Activated T-cell treated with anti-CD3 and anti-CD28 coated beads, Interleukin-2, amount 50 U/mL, for 1 hour (primary cell): ENCODE measurements around the gene FXYD1.
"Not testable (repeated sequence)": the region's sequence is repeated elsewhere in the genome, so short reads cannot be mapped to it uniquely, and the experiment has no call there.

Experiments used
- DNase-seq: peaks from one replicate; pipeline ENCODE4 v3.0.0-alpha.2; 2020

Gene FXYD1

DNA sequence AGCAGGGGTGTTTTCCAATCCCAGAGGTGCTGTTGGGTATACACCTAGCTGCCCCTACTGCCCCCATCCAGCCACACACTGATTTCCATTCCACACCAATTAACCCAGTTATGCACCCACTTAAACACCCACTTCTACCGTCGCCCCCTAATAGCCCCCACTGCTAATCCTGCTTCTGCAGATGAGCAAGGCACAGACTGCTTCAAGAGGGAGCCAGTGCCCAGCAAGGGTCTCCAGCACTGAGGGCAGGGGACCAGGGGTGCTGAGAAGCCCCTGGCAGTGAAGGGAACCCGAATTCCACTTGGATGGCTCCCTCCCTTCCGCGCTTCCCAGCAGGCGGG, 5.6 kb downstream of the FXYD1 start:
- DNase-seq: no peak

DNA sequence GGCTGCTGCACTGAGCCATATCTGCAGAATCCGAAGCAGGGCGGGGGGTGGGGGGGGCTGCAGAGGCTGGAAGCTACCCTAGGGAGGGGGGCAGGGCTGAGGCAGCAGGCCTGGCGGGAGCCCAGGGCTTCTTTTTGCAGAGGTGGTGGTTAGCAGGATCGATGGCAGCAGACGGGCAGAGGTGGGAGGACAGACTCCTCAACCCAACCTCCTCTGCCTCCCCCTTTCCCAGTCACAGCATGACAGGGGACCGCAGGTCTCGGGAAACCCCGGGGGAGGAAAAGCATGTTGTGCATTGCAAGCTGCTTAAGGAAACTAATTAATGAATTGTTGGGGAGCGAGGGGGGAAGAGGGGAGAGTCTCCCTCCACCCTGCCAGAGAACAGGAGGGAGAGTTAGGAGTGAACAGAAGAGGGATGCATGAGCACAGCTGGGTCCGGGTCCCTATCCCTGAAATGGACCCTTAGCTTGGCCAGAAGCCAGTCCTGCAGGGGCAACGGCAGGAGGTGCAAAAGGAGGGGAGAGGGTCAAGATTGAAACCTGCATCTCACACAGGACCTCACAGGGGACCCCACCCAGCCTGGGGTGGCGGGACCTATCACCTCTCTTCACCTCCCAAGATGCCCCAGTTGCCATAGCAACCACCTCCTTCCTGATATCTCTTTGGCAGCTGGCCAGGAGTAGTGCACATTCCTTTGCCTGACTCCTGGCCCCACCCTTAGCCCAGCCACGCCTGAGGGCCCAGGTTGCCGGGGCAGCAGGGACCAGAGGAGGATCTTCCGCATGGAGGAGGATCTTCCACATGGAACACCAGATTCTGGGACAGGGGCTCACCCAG, 6.2 kb downstream of the FXYD1 start:
- peak; percentile 41 for DNase-seq

DNA sequence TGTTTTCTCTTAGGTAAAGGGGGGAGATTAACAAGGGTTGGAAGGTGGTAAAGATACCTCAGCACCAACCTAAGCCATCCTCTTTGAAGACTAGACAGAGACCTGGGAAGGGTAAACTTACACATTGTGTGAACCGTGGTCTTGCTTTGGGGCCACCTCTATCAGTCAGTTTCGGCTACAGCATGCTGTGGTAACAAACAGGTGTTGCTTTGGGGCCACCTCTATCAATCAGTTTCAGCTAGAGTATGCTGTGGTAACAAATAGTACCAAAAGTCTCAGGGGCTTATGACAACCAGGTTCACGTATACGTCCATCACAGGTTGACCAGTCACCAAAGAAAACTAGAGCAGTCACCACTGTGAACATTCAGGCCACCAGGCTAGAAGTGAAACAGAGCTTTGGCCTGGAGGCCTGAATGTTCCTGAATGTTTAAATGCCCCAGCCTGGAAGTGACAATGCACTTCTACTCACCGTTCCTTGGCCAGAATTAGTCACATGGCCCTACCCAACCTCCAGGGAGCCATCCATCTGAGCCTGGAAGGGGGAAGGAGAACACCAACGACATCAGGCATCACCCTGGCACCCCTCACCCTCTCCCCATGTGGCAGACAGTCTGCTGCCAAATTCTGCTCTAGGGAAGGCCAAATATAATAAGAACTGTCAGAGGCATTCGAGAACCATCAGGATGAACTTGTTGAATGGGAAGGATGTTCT, 8.3 kb downstream of the FXYD1 start:
- DNase-seq: no peak

DNA sequence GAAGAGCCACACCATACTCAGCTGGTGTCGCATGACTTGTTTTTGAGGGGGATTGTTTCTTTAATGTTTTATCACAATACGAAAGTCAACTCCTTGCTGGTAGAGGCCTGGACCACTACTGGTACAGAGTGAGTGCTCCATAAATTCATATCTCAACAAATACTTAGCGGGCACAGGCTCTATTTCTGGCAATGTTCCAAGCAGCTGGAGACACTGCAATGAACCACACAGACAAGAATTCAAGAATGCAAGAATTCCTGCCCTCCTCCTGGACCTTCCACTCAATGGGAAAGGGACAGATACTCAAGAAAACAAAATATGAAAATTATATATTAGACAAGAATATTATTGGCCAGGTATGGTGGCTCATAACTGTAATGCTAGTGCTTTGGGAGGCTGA, 10.8 kb downstream of the FXYD1 start:
- DNase-seq: no peak

DNA sequence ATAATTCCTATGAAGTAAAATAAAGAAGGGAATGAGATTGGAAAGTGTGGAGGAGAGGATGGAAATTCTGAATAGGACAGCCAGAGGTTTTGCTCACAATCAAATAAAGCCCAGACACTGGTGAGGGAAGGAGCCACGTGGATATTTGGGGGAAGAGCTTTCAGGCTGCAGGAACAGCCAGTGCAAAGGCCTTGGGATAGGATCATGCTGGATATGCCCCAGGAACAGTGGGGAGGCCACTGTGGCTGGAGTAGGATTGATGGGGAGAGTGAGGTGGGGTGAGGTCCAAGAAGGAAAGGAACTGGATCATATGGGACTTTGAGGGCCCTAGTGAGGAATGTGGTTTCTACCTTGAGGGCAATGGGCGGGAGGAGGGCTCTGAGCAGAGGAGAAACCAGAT, 11.8 kb downstream of the FXYD1 start:
- DNase-seq: no peak

DNA sequence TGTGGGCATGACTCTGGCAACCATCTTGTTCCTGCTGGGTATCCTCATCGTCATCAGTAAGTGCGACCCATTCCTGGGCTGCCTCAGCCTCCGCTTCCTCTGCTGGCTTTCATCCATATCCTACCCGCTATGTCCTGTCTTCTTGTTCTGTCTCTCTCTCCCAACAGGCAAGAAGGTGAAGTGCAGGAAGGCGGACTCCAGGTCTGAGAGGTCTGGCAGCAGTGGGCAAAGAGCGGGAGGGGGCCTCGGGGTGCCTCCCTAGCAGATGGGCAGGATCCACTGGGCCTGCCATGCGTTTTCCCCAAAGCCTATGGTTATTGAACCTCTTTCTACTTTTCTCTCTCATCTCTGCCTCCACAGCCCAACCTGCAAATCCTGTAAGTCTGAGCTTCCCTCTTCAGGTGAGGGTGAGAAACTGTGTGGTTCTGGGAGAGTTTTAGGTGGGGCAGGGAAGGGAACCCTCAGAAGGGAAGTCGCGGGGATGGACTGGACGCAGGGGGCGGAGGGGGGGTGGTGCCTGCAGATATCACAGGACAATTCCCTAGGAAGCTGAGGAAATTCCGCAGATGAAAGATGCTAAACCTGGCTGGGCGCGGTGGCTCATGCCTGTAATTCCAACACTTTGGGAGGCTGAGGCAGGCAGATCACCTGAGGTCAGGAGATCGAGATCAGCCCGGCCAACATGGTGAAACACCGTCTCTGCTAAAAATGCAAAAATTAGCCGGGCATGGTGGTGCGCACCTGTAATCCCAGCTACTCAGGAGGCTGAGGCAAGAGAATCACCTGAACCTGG, 12.8 kb downstream of the FXYD1 start:
- no peak for DNase-seq

DNA sequence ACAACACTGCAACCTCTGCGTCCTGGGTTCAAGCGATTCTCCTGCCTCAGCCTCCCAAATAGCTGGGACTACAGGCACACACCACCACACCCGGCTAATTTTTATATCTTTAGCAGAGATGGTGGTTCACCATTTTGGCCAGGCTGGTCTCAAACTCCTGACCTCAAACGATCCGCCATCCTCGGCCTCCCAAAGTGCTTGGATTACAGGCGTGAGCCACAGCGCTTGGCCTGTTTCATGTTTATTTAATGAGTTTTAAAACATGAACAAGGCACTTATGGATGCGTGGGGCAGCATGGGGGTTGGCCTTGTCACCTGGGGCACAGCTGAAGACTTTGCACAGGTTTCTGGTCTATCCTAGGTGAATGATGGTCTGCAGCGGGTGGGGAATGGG, 14.5 kb downstream of the FXYD1 start:
- not testable (repeated sequence) for DNase-seq

DNA sequence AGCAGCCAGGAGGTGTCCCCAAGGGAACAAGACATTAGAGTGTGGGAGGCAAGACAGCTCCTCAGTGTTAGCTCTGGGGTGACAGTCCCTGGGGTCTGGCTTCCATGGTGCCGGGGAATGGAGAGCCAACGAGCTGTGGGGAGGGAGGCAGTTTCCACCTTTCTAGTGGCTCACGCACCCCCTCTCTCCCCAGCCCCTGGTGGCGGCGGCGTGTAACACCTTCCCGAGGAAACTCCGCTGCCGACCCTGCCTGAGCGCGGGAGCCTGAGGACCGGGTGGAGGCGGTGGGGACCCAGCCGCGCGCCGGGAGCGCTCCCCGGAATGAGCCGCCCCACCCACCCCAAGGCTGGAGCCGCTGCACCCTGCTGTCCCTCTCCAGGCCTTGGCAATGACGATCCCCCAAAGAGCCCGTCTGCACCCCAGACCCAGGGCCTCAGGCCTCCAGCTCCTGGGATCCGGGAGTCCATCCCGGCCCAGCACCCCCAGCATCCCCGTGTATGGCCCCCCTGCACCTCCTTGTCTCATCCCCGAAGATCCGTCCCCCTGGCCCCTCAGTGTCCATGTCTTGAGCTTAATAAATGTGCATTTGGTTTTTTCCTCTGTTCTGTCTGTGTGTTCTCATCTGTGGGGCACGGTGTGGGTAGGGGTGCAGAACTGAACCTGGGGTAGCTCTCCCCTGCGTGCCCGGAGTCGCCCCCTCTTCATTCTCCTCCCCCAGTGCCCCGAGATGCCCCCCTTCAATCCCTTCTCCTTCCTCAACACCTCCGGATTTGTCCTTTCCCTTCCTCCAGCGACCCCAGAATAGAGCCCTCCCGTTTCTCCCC, 15.3 kb downstream of the FXYD1 start:
- DNase-seq: peak; percentile 83

DNA sequence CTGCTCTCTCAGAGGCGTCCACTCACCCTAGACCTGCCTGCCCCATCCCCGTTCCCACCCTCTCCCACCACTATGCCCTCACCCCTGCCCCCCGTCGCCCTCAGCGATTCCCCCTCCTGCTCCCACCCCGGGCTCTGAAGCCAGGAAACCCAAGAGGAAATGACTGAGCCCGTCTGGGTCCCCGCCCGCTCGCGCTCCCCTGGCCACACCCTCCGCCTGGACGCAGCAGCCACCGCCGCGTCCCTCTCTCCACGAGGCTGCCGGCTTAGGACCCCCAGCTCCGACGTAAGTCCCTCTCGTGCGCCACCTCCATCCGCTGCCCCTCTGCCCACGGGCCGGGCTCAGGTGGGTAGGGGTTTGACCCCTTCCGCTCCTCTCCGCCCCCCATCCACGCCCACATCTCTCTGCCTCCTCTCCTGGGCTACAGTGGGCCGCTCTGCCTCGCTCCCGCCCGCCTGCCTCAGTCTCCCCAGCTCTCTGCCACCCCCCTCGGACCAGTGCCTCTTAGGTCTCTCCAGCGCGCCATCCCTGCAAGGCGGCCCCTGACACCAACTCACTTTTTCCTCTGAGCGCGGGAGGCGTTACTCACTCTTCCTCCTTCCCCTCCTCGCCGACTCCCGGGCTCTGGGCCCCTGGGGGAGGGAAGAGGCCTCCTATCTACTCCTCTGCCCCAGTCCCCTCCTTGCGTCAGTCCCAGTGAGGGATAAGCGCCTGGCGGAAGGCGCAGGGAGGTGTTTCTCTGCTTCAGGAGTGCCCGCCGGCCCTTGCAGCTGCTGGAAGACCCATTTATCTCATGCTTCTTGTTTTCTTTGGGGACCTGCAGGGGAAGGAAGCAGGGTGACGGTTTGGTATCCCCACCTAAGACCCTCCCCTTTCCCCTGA, 16.1 kb downstream of the FXYD1 start, which contains the start of gene FXYD5:
TSS of gene FXYD5 (plus strand) at position 211 of the 882 bp plus-strand sequence. CDS start 816 bp downstream, outside the sequence.
- peak; percentile 80 for DNase-seq

DNA sequence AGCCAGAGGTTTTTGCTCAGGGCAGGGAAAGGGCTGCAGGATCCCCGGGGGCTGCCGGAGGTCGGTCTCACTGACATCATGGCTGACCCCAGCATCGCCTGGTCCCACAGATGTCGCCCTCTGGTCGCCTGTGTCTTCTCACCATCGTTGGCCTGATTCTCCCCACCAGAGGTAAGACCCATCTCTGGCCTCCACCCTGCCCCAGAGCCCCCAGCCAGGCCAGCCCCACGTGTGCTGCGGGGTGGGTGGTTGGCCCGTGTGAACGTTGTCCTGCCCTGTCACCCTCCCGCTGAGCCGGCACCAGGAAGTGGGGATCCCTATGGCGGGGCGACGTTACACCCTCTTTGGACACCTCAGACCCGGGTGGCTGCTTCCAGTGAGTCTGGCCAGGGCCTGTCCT, 16.8 kb downstream of the FXYD1 start:
- DNase-seq: peak; percentile 49

DNA sequence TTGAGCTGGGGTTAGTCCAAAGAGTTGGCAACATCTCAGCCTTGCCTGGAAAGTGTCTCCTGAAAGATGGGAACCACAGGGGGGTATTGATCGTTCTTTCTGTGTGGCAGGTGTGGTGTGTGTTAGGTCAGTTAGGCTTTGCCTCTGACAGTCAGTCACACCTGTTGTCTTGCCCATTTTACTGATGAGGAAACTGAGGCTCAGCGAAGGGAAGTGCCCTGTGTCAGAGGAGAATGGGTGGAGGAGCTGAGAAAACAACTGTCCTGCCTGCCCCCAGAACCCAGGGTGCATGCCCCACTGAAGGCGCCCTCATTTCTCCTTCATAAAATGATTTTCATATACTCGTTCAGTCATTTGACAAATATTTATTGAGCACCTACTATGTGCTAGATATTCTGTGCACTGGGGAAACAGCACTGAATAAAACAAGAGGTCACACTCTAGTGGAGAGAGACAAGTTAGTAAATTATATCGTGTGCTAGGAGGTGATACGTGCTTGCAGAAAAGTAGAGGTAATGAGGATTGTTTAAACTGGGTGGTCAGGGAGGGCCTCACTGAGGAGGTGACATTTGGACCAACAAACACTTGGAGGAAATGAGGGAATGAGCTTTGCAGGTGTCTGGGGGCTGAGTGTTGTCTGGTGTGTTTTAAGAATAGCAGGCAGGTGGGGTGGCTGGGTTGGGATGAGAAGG, 17.5 kb downstream of the FXYD1 start:
- no peak for DNase-seq

DNA sequence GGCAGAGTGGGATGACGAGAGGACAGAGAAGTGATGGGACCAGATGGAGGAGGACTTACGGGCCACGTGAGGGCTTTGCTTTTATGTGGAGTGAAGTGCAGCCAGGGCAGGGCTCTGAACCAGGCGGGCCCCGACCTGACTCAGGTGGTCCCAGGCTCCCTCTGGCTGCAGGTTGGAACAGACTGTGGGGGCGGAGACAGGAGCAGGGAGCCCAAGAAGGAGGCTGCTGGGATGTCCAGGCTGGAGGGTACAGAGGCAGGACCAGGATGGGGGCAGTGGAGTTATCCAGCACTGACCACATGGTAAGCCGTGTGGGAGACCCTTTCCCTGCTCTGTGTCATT, 18.0 kb downstream of the FXYD1 start:
- no peak for DNase-seq

DNA sequence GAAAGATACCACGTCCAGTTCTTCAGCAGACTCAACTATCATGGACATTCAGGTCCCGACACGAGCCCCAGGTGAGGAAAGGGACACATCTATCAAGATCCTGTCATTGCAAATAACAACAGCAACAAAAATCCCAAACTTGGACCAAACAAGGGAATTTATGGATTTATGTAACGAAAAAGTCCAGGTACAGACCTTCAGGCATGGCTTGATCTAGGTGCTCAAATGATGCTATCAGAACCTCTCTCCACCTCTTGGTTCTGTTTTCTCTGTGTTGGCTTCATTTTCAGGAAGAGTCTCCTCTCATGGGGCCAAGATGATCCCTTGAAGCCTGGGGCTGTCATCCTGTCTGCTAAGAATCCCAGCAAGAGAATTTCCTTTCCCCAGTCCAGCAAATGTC, 18.8 kb downstream of the FXYD1 start:
- DNase-seq: no peak

DNA sequence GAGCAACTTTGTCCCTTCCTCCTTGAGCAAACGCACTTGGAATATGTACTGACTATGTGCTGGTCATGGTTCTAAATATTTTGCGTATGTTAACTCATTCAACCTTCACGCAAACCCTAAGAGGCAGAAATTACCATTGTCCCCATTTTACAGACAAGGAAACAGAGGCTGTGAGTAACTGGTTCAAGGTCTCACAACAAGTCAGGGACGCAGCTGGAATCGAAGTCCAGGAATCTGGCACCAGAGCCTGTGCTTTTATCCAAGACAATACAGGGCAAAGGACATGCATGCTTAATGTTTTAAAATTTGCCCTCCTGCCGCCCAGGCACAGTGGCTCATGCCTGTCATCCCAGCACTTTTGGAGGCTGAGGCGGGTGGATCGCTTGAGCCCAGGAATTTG, 21.0 kb downstream of the FXYD1 start:
- DNase-seq: no peak

DNA sequence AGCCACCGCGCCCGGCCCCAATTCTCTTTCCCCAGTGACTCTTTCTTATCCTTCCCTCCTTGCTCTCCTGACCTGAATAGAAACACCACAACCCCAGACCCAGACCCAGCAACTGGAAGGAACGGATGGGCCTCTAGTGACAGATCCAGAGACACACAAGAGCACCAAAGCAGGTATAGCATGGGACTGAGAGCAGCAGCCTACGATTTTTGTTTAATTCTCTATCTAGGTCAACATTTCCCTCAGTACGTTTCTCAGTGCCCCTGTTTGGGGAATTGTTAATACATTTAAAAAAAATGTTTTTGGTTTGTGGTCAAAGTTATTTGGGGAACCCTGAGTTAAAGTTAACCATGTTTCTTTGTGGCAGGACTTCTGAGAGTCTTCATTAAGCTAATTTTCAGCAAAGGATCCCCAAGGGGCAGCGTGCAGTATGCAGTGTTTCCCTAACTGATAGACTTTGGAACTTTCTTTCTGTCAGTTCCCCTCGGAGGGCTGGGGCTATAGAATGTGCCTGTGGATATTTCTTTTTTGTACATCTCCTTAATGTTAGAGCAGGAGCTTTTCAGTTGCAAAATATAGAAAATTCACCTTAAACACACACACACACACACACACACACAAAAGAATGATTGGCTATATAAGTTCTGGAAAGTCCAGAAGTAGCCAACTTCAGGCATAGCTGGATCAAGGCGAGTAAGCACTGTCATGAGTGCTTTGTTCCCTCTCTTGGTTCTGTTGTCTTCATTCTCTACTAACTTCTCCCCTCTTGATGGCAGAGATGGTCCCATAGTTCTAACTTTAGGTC, 22.2 kb downstream of the FXYD1 start:
- DNase-seq: peak; percentile 5

DNA sequence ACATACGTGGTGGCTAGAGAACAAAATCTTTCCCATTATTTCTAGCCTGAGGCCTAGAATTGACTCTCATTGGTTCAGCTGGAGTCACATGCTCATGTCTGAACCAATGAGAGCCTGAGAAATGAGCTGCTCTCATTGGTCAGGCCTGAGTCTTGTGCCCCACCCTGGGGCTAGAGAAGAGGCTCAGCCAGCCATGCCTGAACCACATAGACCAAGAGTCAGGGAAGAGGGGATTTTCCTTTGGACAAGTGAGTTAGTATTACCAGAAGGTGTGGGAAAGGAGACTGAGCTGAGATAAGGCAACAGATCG, 22.8 kb downstream of the FXYD1 start:
- DNase-seq: peak; percentile 17

DNA sequence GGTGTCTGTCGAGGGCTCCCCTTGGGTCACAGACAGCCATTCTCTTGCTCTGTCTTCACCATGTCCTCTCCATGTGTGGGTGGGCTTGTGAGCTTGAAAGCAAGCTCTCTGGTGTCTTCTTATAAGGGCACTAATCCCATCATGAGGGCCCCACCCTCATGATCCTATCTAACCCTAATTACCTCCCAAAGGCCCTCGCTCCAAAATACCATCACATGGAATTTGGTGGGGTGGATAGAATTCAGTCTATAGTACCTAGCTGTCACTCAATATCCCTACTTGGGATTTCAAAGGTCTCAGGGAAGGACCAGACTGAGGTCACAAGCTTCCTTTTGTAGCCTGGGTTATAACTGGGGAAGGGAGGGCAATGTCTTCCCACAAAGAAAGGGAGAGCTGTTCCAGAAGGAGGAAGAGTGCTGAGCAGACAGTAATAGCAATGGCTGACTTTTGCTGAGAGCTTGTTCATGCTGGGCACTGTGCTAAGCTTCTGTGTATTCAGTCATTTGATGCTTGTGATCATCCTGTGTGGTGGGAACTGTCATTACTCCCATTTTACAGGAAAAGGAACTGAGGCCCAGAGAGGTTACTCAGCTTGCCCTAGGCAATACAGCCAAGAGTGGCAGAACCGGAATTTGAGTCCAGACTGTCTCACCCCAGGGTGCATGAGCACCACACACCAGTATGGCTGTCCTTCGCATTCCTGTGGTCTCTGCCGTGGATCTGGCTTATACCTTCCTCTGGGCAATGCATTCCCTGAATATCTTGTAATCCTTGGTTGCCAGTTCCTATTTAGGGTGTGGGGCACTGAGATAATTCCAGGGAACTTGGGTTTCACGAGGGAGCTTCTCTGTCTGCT, 24.1 kb downstream of the FXYD1 start:
- peak; percentile 18 for DNase-seq

DNA sequence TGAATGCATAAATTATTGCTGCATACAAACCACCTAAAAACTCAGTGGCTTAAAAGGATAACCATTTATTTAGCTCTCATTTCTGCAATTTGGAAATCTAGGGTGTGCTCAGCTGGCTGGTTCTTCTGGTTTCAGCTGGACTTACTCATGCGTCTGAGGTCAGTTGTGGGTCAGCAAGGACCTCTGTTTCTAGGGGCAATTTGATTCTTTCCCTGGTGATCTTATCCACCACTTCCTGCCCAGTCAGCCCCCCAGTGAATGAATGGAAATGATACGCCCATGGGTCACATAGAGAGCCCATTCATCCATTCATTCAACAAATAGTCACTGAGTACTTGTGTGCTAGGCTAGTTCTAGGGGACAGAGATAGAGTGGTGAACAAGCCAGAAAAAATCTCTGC, 25.8 kb downstream of the FXYD1 start:
- peak; percentile 7 for DNase-seq
